Stomach smooth muscle (tissue), 2 donors: Measurements from ENCODE around the gene KRTDAP.

Source experiments
- H3K27ac ChIP-seq: one replicate; pipeline ENCODE4 v1.7.0; 2013; ENCODE audit warnings: mild to moderate bottlenecking, low read length, inconsistent platforms
- H3K27me3 ChIP-seq, 2 donors: one replicate each; pipeline ENCODE4 v1.7.0; 2013; ENCODE audit warnings: low read length in 2 of 2; ENCODE audit not compliant: insufficient read depth in 2 of 2, control insufficient read depth in 1 of 2
- H3K36me3 ChIP-seq, 2 donors: one replicate each; pipeline ENCODE4 v1.7.0; 2013; ENCODE audit warnings: low read length in 2 of 2; ENCODE audit not compliant: control insufficient read depth in 2 of 2, insufficient read depth in 2 of 2
- H3K4me1 ChIP-seq: one replicate; pipeline ENCODE4 v1.7.0; 2013; ENCODE audit warnings: low read length; ENCODE audit not compliant: control insufficient read depth, insufficient read depth
- H3K4me3 ChIP-seq, 2 donors: one replicate each; pipeline ENCODE4 v1.7.0; 2013; ENCODE audit warnings: low read length in 2 of 2
- H3K9ac ChIP-seq, 2 donors: one replicate each; pipeline ENCODE4 v1.7.0; 2013; ENCODE audit warnings: low read length in 2 of 2, mild to moderate bottlenecking in 1 of 2
- H3K9me3 ChIP-seq, 2 donors: one replicate each; pipeline ENCODE4 v1.7.0; 2013; ENCODE audit warnings: low read length in 2 of 2; ENCODE audit not compliant: control insufficient read depth in 2 of 2
- donor health status: healthy.
- donor health status: Pancreatic carcinoma.

KRTDAP gene

GRCh38 chr19:35500611-35501010, 10.3 kb upstream of the KRTDAP start:
- H3K4me3 ChIP-seq, result no peak overlapping the region
- peaks cover 0 to 2% of the 10 kb centered on the region in 2 donors for H3K27me3 ChIP-seq
- H3K4me1 ChIP-seq, result peaks cover under 1% of the 10 kb centered on the region
- H3K9ac ChIP-seq, result no peak overlapping the region
- no peaks in the 10 kb centered on the region for H3K36me3 ChIP-seq
- H3K9me3 ChIP-seq, result no peaks in the 10 kb centered on the region
- H3K27ac ChIP-seq, result no peak overlapping the region

- H3K9ac ChIP-seq, result no peak overlapping the region
- H3K4me1 ChIP-seq, result peaks cover 6% of the 10 kb centered on the region
- H3K36me3 ChIP-seq, result no peaks in the 10 kb centered on the region
- H3K9me3 ChIP-seq, result no peaks in the 10 kb centered on the region
- H3K4me3 ChIP-seq, result no peak overlapping the region
- peaks cover 0 to 3% of the 10 kb centered on the region in 2 donors for H3K27me3 ChIP-seq
- H3K27ac ChIP-seq, result no peak overlapping the region
Measured at GRCh38 chr19:35498984-35499527, 8.8 kb upstream of the KRTDAP start.

GRCh38 chr19:35498220-35498619, 8.0 kb upstream of the KRTDAP start:
- Histone ChIP-seq H3K27me3 (peaks cover 0 to 3% of the 10 kb centered on the region in 2 donors), H3K9me3 (no peaks in the 10 kb centered on the region), H3K4me1 (peaks cover 6% of the 10 kb centered on the region), H3K4me3 (no peak overlapping the region), H3K27ac (no peak overlapping the region), H3K36me3 (no peaks in the 10 kb centered on the region), H3K9ac (no peak overlapping the region)

GRCh38 chr19:35497406-35497805, 7.1 kb upstream of the KRTDAP start:
- Histone ChIP-seq H3K36me3 (no peaks in the 10 kb centered on the region), H3K27me3 (peaks cover 0 to 6% of the 10 kb centered on the region in 2 donors)

GRCh38 chr19:35495107-35496064, 5.1 kb upstream of the KRTDAP start:
- Histone ChIP-seq H3K27ac (no peak overlapping the region), H3K27me3 (peaks cover 0 to 9% of the 10 kb centered on the region in 2 donors), H3K9ac (no peak overlapping the region), H3K4me3 (peak overlapping the region in 1 of 2 donors; percentile 49), H3K4me1 (peaks cover 6% of the 10 kb centered on the region), H3K36me3 (no peaks in the 10 kb centered on the region), H3K9me3 (no peaks in the 10 kb centered on the region)

More at GRCh38 chr19:35497406-35497805, 7.1 kb upstream of the KRTDAP start:
- no peaks in the 10 kb centered on the region for H3K9me3 ChIP-seq
- H3K9ac ChIP-seq, result no peak overlapping the region
- peaks cover 6% of the 10 kb centered on the region for H3K4me1 ChIP-seq
- no peak overlapping the region for H3K27ac ChIP-seq
- H3K4me3 ChIP-seq, result no peak overlapping the region

GRCh38 chr19:35493971-35494370, 3.7 kb upstream of the KRTDAP start:
- H3K4me1 ChIP-seq, result peaks cover 6% of the 10 kb centered on the region
- H3K27me3 ChIP-seq, result peaks cover 0 to 13% of the 10 kb centered on the region in 2 donors
- H3K27ac ChIP-seq, result no peak overlapping the region

GRCh38 chr19:35491836-35492360, 1.6 kb upstream of the KRTDAP start:
- no peak overlapping the region for H3K4me3 ChIP-seq
- no peak overlapping the region for H3K27ac ChIP-seq
- H3K4me1 ChIP-seq, result peaks cover 6% of the 10 kb centered on the region
- peaks cover 0 to 15% of the 10 kb centered on the region in 2 donors for H3K27me3 ChIP-seq
- no peaks in the 10 kb centered on the region for H3K36me3 ChIP-seq
- H3K9ac ChIP-seq, result no peak overlapping the region
- no peaks in the 10 kb centered on the region for H3K9me3 ChIP-seq

More at GRCh38 chr19:35493971-35494370, 3.7 kb upstream of the KRTDAP start:
- Histone ChIP-seq H3K9me3 (no peaks in the 10 kb centered on the region), H3K36me3 (no peaks in the 10 kb centered on the region), H3K9ac (no peak overlapping the region), H3K4me3 (no peak overlapping the region)

GRCh38 chr19:35488677-35489076, 1.6 kb downstream of the KRTDAP start:
- H3K36me3 ChIP-seq, result no peaks in the 10 kb centered on the region
- H3K9ac ChIP-seq, result no peak overlapping the region
- H3K27me3 ChIP-seq, result peaks cover 0 to 14% of the 10 kb centered on the region in 2 donors
- H3K4me1 ChIP-seq, result no peaks in the 10 kb centered on the region
- no peak overlapping the region for H3K4me3 ChIP-seq
- no peaks in the 10 kb centered on the region for H3K9me3 ChIP-seq
- no peak overlapping the region for H3K27ac ChIP-seq

GRCh38 chr19:35487656-35488182, 2.5 kb downstream of the KRTDAP start:
- Histone ChIP-seq H3K36me3 (no peaks in the 10 kb centered on the region), H3K4me1 (no peaks in the 10 kb centered on the region), H3K4me3 (no peak overlapping the region), H3K9ac (no peak overlapping the region), H3K27ac (no peak overlapping the region), H3K9me3 (no peaks in the 10 kb centered on the region), H3K27me3 (peaks cover 0 to 13% of the 10 kb centered on the region in 2 donors)

GRCh38 chr19:35486268-35486708, 4.0 kb downstream of the KRTDAP start:
- H3K36me3 ChIP-seq, result no peaks in the 10 kb centered on the region

More at GRCh38 chr19:35486268-35486708, 4.0 kb downstream of the KRTDAP start:
- no peaks in the 10 kb centered on the region for H3K4me1 ChIP-seq
- no peak overlapping the region for H3K4me3 ChIP-seq
- no peak overlapping the region for H3K9ac ChIP-seq
- H3K27me3 ChIP-seq, result peaks cover 0 to 8% of the 10 kb centered on the region in 2 donors
- H3K27ac ChIP-seq, result no peak overlapping the region
- no peaks in the 10 kb centered on the region for H3K9me3 ChIP-seq
